ENCODE data around the gene ATXN1L. TPM values are rescaled to one million over a fixed set of nuclear protein-coding genes. Genes with fewer than 3 reads are reported as not detected.

ATXN1L gene
- total RNA-seq, 3 donors from 2014 or later (not counting 1 experiment from before 2014, with no cell fraction given): 59.7 to 66.9 (median 59.8) TPM

DNA sequence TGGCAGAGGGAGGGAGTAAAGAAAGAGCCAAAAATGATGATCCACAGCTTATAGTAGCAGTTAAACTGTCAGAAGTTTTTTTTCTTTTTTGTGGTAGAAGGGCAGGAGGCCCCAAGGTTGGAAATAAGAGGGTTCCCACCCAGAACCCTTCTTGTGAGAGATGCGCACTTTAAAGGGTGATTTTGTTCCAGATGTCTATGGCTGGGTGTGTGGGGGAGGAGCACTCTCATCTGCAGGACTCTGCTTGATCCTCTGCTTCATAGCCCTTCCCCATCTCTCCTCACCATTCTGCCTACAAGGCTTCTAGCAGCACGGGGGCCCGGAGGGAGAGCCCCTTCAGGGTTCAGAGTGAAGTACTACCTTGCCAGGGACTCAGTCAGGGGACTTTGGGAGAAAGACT lies 6.4 kb downstream of the ATXN1L start:
- Histone ChIP-seq H3K27me3 (ENCODE audit: control insufficient read depth, insufficient read depth, low read length) (no peaks in the 10 kb centered on the region), H3K27ac (ENCODE audit: low read length) (no peak overlapping the region), H3K36me3 (ENCODE audit: control insufficient read depth, insufficient read depth, low read length) (peaks cover 45% of the 10 kb centered on the region), H3K4me1 (ENCODE audit: control insufficient read depth, insufficient read depth, low read length) (peaks cover 25% of the 10 kb centered on the region), H3K9me3 (ENCODE audit: control insufficient read depth, insufficient read depth, low read length) (no peaks in the 10 kb centered on the region), H3K4me3 (ENCODE audit: low read length) (no peak overlapping the region)
- Mint-ChIP-seq H3K27me3 (ENCODE audit: low read depth in 2 of 2) (no peaks in the 10 kb centered on the region), H3K27ac (no peak overlapping the region), H3K4me1 (peaks cover 46 to 66% of the 10 kb centered on the region in 2 donors), H3K9me3 (no peaks in the 10 kb centered on the region), H3K36me3 (peaks cover 7% of the 10 kb centered on the region), H3K4me3 (no peak overlapping the region)
- TF ChIP-seq, protein P1, sequence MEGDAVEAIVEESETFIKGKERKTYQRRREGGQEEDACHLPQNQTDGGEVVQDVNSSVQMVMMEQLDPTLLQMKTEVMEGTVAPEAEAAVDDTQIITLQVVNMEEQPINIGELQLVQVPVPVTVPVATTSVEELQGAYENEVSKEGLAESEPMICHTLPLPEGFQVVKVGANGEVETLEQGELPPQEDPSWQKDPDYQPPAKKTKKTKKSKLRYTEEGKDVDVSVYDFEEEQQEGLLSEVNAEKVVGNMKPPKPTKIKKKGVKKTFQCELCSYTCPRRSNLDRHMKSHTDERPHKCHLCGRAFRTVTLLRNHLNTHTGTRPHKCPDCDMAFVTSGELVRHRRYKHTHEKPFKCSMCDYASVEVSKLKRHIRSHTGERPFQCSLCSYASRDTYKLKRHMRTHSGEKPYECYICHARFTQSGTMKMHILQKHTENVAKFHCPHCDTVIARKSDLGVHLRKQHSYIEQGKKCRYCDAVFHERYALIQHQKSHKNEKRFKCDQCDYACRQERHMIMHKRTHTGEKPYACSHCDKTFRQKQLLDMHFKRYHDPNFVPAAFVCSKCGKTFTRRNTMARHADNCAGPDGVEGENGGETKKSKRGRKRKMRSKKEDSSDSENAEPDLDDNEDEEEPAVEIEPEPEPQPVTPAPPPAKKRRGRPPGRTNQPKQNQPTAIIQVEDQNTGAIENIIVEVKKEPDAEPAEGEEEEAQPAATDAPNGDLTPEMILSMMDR (IDR thresholded peaks at IDR 0.05): no peak
- intact Hi-C loops (cut with micrococcal nuclease): no loop called here
- no peak for ATAC-seq
- WGBS (ENCODE audit: insufficient coverage): 77% methylated on average over 2 of the region's 3 CpGs
- DNase-seq: no peak

DNA sequence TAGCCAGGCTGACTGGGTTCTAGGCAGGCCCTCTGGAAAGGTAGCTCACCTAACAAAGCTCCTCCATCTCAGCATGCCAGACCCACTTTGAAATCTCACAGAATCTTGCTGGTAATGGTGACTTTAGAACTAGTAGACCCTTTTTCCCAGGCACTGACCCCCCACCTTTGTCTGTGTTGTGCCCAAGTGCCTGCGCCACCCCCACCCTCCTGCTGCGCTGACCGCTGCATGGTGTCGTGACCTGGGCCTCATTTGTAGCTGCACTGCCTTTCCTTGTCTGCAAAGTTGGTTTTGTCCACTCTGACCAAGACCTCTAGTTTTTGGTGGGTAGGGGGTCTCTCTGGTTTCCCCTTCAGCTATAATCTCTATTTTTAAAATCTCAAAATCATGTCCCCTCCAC lies 6.8 kb downstream of the ATXN1L start:
- Histone ChIP-seq H3K27me3 (ENCODE audit: control insufficient read depth, insufficient read depth, low read length) (no peaks in the 10 kb centered on the region), H3K4me1 (ENCODE audit: control insufficient read depth, insufficient read depth, low read length) (peaks cover 25% of the 10 kb centered on the region), H3K4me3 (ENCODE audit: low read length) (no peak overlapping the region), H3K9me3 (ENCODE audit: control insufficient read depth, insufficient read depth, low read length) (no peaks in the 10 kb centered on the region), H3K27ac (ENCODE audit: low read length) (no peak overlapping the region), H3K36me3 (ENCODE audit: control insufficient read depth, insufficient read depth, low read length) (peaks cover 45% of the 10 kb centered on the region)
- Mint-ChIP-seq H3K4me3 (no peak overlapping the region), H3K27me3 (ENCODE audit: low read depth in 2 of 2) (no peaks in the 10 kb centered on the region), H3K4me1 (peaks cover 46 to 66% of the 10 kb centered on the region in 2 donors), H3K9me3 (no peaks in the 10 kb centered on the region), H3K36me3 (peaks cover 7% of the 10 kb centered on the region), H3K27ac (no peak overlapping the region)
- ATAC-seq (no peak), DNase-seq (no peak)
- intact Hi-C loops (cut with micrococcal nuclease): no loop called here
- WGBS (ENCODE audit: insufficient coverage): 98% methylated on average over 4 of the region's 4 CpGs
- TF ChIP-seq, protein P1 (IDR thresholded peaks at IDR 0.05): no peak

DNA sequence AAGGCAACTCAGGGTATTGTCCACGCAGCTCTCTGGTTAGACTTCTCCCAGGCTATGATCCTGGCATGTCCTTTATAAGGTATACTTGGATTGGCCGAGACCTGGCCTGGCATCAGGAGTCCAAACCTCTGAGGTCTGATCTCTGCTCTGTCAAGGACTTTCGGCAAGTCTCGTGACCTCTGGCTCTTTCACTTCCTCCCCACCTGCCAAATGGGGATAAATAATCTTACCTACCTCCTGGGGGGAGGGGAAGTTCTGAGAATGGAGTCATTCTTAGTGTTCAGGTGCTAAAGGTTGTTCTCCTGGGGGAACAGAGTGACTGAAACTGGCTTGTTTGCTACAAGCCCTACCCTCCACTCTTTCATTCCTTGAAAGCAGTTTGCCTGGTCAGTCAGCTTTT lies 7.6 kb downstream of the ATXN1L start:
- no peak for DNase-seq
- Mint-ChIP-seq H3K27ac (peak overlapping the region in 1 of 2 donors; percentile 36), H3K27me3 (ENCODE audit: low read depth in 2 of 2) (no peaks in the 10 kb centered on the region), H3K4me3 (no peak overlapping the region), H3K36me3 (peaks cover 4% of the 10 kb centered on the region), H3K9me3 (no peaks in the 10 kb centered on the region), H3K4me1 (peaks cover 39 to 65% of the 10 kb centered on the region in 2 donors)
- H3K4me1 ChIP-seq (ENCODE audit: control insufficient read depth, insufficient read depth, low read length): peaks cover 25% of the 10 kb centered on the region
- H3K27me3 ChIP-seq (ENCODE audit: control insufficient read depth, insufficient read depth, low read length): no peaks in the 10 kb centered on the region
- TF ChIP-seq, protein P1 (IDR thresholded peaks at IDR 0.05): no peak
- no peak overlapping the region for H3K27ac ChIP-seq (ENCODE audit: low read length)
- intact Hi-C loops (cut with micrococcal nuclease): no loop called here
- H3K9me3 ChIP-seq (ENCODE audit: control insufficient read depth, insufficient read depth, low read length): no peaks in the 10 kb centered on the region
- peaks cover 41% of the 10 kb centered on the region for H3K36me3 ChIP-seq (ENCODE audit: control insufficient read depth, insufficient read depth, low read length)
- 91% methylated on average over 2 of the region's 4 CpGs for WGBS (ENCODE audit: insufficient coverage)
- ATAC-seq: no peak
- no peak overlapping the region for H3K4me3 ChIP-seq (ENCODE audit: low read length)

DNA sequence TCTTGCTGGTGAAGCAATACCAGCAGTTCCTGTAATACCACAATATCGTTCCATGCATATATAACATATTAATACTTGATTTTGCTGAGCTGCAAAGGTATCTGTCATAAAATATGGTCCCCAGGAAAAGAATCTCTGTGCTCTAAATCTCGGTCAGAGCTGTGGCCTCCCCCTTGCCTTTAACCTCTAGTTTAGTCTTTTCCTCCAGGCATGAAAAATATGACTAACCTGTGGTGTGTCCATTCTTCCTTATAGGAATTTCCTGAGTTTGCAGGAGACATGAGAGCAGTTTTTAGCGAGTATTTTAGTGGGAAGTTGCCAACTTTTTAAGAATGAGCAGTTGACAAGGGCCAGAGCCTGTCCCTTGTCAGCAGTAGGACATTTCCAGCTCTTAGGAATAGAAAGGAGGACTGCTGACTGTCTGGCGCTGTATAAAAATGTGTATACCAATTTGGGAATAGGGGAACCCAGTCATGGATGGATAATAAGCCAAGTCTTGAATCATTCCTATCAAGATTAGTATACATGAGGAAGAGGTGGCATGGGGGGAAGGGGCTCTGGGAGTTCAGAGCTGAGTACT lies 8.7 kb downstream of the ATXN1L start:
- Histone ChIP-seq H3K27ac (ENCODE audit: low read length) (no peak overlapping the region), H3K27me3 (ENCODE audit: control insufficient read depth, insufficient read depth, low read length) (no peaks in the 10 kb centered on the region), H3K4me1 (ENCODE audit: control insufficient read depth, insufficient read depth, low read length) (peaks cover 25% of the 10 kb centered on the region), H3K4me3 (ENCODE audit: low read length) (no peak overlapping the region), H3K9me3 (ENCODE audit: control insufficient read depth, insufficient read depth, low read length) (no peaks in the 10 kb centered on the region), H3K36me3 (ENCODE audit: control insufficient read depth, insufficient read depth, low read length) (peaks cover 43% of the 10 kb centered on the region)
- no peak for DNase-seq
- H3K9me3 Mint-ChIP-seq: no peaks in the 10 kb centered on the region
- intact Hi-C loops (cut with micrococcal nuclease): no loop called here
- no peaks in the 10 kb centered on the region for H3K36me3 Mint-ChIP-seq
- no peak overlapping the region for H3K4me3 Mint-ChIP-seq
- H3K4me1 Mint-ChIP-seq: peaks cover 37 to 59% of the 10 kb centered on the region in 2 donors
- WGBS (ENCODE audit: insufficient coverage): 96% methylated on average over 4 of the region's 4 CpGs
- TF ChIP-seq, protein P1 (IDR thresholded peaks at IDR 0.05): no peak
- H3K27me3 Mint-ChIP-seq (ENCODE audit: low read depth in 2 of 2): no peaks in the 10 kb centered on the region
- H3K27ac Mint-ChIP-seq: peak overlapping the region; percentile 78 to 80
- ATAC-seq: no peak

All from natural killer cell (primary cell).